A549 (cell line): ENCODE measurements around the gene MTO1. TPM values are rescaled to one million over a fixed set of nuclear protein-coding genes. Genes with fewer than 3 reads are reported as not detected.

ENCODE experiments used
- ATAC-seq, 2 experiments: fragments of 200-7000 bp in 1 of 2; fragments of >200 bp in 1 of 2; cut with Nextera tagmentation in 1 of 2; cut with Tn5 transposase in 1 of 2; 3 replicates each; pipeline versions ENCODE4 v1.8.0 to v1.9.1; 2018 to 2020; ENCODE audit warnings: mild to moderate bottlenecking in 1 of 2, moderate library complexity in 1 of 2
- CTCF ChIA-PET: fragments of 300-600 bp; sonication (Branson Sonifier 250); formaldehyde crosslinking; extraction: SDS; loops from one replicate; lab custom pipeline; 2021; ENCODE audit warnings: antibody characterized with exemption, inconsistent platforms; lab: Yijun Ruan, JAX
- POLR2A ChIA-PET: fragments of 350-600 bp; formaldehyde crosslinking; extraction: SDS; loops from one replicate; lab custom pipeline; 2021; ENCODE audit warnings: antibody characterized with exemption, inconsistent platforms; lab: Yijun Ruan, JAX
- DNase-seq, 2 experiments: peaks; one replicate each; pipeline versions ENCODE4 v3.0.0 to v3.0.0-alpha.2; 2011 to 2016; ENCODE audit warnings: low read depth in 1 of 2, low spot score in 1 of 2
- FAIRE-seq: peaks from 2 replicates; lab custom pipeline; 2011; peaks lifted over from hg19 to GRCh38; lab: Jason Lieb, UNC
- H3K27ac ChIP-seq, 2 experiments: fragments of >200 bp; sonication (Bioruptor Twin); formaldehyde crosslinking; 3 replicates each; pipeline ENCODE4 v1.5.1; 2016 to 2017
- H3K4me1 ChIP-seq: fragments of >200 bp; sonication (Bioruptor Twin); formaldehyde crosslinking; 3 replicates; pipeline ENCODE4 v1.6.1; 2016
- H3K4me2 ChIP-seq: fragments of >200 bp; sonication (Bioruptor Twin); formaldehyde crosslinking; 3 replicates; pipeline ENCODE4 v1.6.1; 2016
- H3K4me3 ChIP-seq: fragments of >200 bp; sonication (Bioruptor Twin); formaldehyde crosslinking; 3 replicates; pipeline ENCODE4 v1.5.1; 2016
- H3K9me3 ChIP-seq: fragments of >200 bp; sonication (Bioruptor Twin); formaldehyde crosslinking; 3 replicates; pipeline ENCODE4 v1.6.1; 2016
- ATOH8 ChIP-seq: fragments of 250-450 bp; sonication (Bioruptor Pico); IDR thresholded peaks from 2 replicates; pipeline ENCODE4 v1.5.0; 2020; ENCODE audit warnings: low read depth, mild to moderate bottlenecking, moderate library complexity
- CBX8 ChIP-seq: fragments of 200-600 bp; sonication (generic); IDR thresholded peaks from 2 replicates; pipeline ENCODE4 v1.6.1; 2016
- CEBPB ChIP-seq, 2 experiments: fragments of >200 bp in 1 of 2; sonication (Bioruptor Twin) in 1 of 2; formaldehyde crosslinking in 1 of 2; IDR thresholded peaks; 2 replicates each; pipeline ENCODE4 v1.6.1; 2012 to 2016
- CHD2 ChIP-seq: fragments of 150-350 bp; IDR thresholded peaks from 2 replicates; pipeline ENCODE4 v1.6.1; 2014; ENCODE audit warnings: low read length; ENCODE audit not compliant: partially characterized antibody
- EHF ChIP-seq: fragments of 250-450 bp; sonication (Bioruptor Pico); IDR thresholded peaks from 2 replicates; pipeline ENCODE4 v1.5.0; 2020; ENCODE audit warnings: mild to moderate bottlenecking
- ESRRA ChIP-seq: fragments of 150-350 bp; IDR thresholded peaks from 2 replicates; pipeline ENCODE4 v1.6.1; 2014; ENCODE audit warnings: mild to moderate bottlenecking, low read length, borderline replicate concordance
- FOSB ChIP-seq: fragments of 250-450 bp; sonication (Bioruptor Pico); IDR thresholded peaks from 2 replicates; pipeline ENCODE4 v1.5.0; 2020; ENCODE audit warnings: mild to moderate bottlenecking, moderate library complexity
- FOXS1 ChIP-seq: fragments of 250-450 bp; sonication (Bioruptor Pico); IDR thresholded peaks from 2 replicates; pipeline ENCODE4 v1.5.0; 2020; ENCODE audit warnings: mild to moderate bottlenecking, moderate library complexity
- HDAC2 ChIP-seq: fragments of 200-600 bp; sonication (generic); IDR thresholded peaks from 2 replicates; pipeline ENCODE4 v1.6.1; 2016
- HOXB5 ChIP-seq: fragments of 250-450 bp; sonication (Bioruptor Pico); IDR thresholded peaks from 2 replicates; pipeline ENCODE4 v1.5.0; 2020; ENCODE audit warnings: mild to moderate bottlenecking, moderate library complexity
- JUN ChIP-seq, 2 experiments: fragments of >200 bp; sonication (Bioruptor Twin); formaldehyde crosslinking; IDR thresholded peaks; 2 replicates in 1 of 2; 3 replicates in 1 of 2; pipeline ENCODE4 v1.6.1; 2016 to 2017
- KDM1A ChIP-seq: fragments of 200-600 bp; sonication (generic); IDR thresholded peaks from 2 replicates; pipeline ENCODE4 v1.6.1; 2016; ENCODE audit warnings: low read depth, mild to moderate bottlenecking
- MAFK ChIP-seq: fragments of 450-650 bp; IDR thresholded peaks from 2 replicates; pipeline ENCODE4 v1.6.1; 2014; ENCODE audit not compliant: partially characterized antibody
- MAZ ChIP-seq: fragments of 150-350 bp; IDR thresholded peaks from 2 replicates; pipeline ENCODE4 v1.6.1; 2014; ENCODE audit warnings: antibody characterized with exemption, low read depth, low read length, borderline replicate concordance
- PHF8 ChIP-seq: fragments of 200-600 bp; sonication (generic); IDR thresholded peaks from 2 replicates; pipeline ENCODE4 v1.6.1; 2016; ENCODE audit warnings: low read depth, mild to moderate bottlenecking, antibody characterized with exemption, moderate library complexity, borderline replicate concordance
- POLR2AphosphoS2 ChIP-seq: conservative IDR thresholded peaks from 2 replicates; pipeline ENCODE4 v1.6.1; 2012; ENCODE audit warnings: low read length, improper control_type of control experiment, inconsistent platforms
- RAD21 ChIP-seq, 2 experiments: fragments of >200 bp in 1 of 2; sonication (Bioruptor Twin) in 1 of 2; formaldehyde crosslinking in 1 of 2; IDR thresholded peaks in 1 of 2; conservative IDR thresholded peaks in 1 of 2; 2 replicates in 1 of 2; 3 replicates in 1 of 2; pipeline ENCODE4 v1.6.1; 2012 to 2018; ENCODE audit warnings: inconsistent platforms in 1 of 2
- RARB ChIP-seq: fragments of 250-450 bp; sonication (Bioruptor Pico); IDR thresholded peaks from 2 replicates; pipeline ENCODE4 v1.8.0; 2021; ENCODE audit warnings: mild to moderate bottlenecking, moderate library complexity
- RCOR1 ChIP-seq: fragments of 150-350 bp; IDR thresholded peaks from 2 replicates; pipeline ENCODE4 v1.6.1; 2014; ENCODE audit warnings: antibody characterized with exemption, low read length, low read depth
- RFX5 ChIP-seq: fragments of 450-650 bp; IDR thresholded peaks from 2 replicates; pipeline ENCODE4 v1.7.1; 2014; ENCODE audit warnings: antibody characterized with exemption, mild to moderate bottlenecking, moderate library complexity
- TFCP2L1 ChIP-seq: fragments of 250-450 bp; sonication (Bioruptor Pico); IDR thresholded peaks from 2 replicates; pipeline ENCODE4 v1.5.0; 2021; ENCODE audit warnings: mild to moderate bottlenecking
- USF2 ChIP-seq: fragments of 450-650 bp; IDR thresholded peaks from 2 replicates; pipeline ENCODE4 v1.6.1; 2014; ENCODE audit warnings: antibody characterized with exemption
- ZC3H11A ChIP-seq: fragments of 450-650 bp; IDR thresholded peaks from 2 replicates; pipeline ENCODE4 v1.6.1; 2014; ENCODE audit warnings: antibody characterized with exemption, mild to moderate bottlenecking
- WGBS: methylation state at CpG from one replicate; pipeline ENCODE4 v1.1.6; 2017; ENCODE audit errors: missing lambda C conversion rate; 5-methylcytosine and 5-hydroxymethylcytosine counted together
- polyA plus RNA-seq, 4 experiments: library from polyadenylated mRNA; depleted of rRNA in 3 of 4; stranded (reverse); fragments of >200 nt; fragmentation: RNase III in 1 of 4; extraction: RNeasy Plus Mini Kit Qiagen cat#74134 plus additional on column Dnase treatment in 1 of 4; gene quantifications; 2 replicates in 3 of 4; 3 replicates in 1 of 4; pipeline ENCODE4 v1.2.3, GENCODE V29; 2011 to 2017
- TF ChIP-seq, protein P1 (sequence below): fragments of 200-600 bp; sonication (generic); IDR thresholded peaks from 2 replicates; pipeline ENCODE4 v1.6.1; 2016; ENCODE audit warnings: antibody characterized with exemption, mild to moderate bottlenecking, moderate library complexity
- TF ChIP-seq, protein P2 (sequence below): fragments of 150-350 bp; IDR thresholded peaks from 2 replicates; pipeline ENCODE4 v1.6.1; 2014; ENCODE audit warnings: low read depth, mild to moderate bottlenecking, low read length

The MTO1 gene
- polyA plus RNA-seq, 2 of the 4 experiments (the other 2 are of a cell fraction), result 12.8 to 19.9 TPM

DNA sequence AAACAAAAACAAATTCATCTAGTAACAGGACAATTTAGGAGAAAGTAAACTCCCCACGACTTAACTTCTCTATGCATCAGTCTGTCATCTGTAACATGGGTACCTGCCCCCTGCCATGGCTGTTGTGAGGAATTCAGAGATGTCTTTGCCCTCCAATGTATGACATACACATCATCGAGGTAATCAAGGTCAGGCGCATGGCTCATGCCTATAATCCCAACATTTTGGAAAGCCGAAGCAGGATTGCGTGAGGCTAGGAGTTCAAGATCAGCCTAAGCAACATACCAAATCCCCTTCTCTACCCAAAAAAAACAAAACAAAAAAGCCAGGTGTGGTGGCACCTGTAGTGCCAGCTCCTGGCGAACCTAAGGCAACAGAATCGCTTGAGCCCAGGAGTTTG lies 50.3 kb downstream of the MTO1 start:
- CTCF ChIA-PET, result interaction anchor here (0.6 to 4.6 kb wide), 2 partner anchors 61 to 99 kb away, joined by 3 to 34 read pairs; no protein-coding TSS in a partner anchor
- TF ChIP-seq CEBPB (IDR thresholded peaks at IDR 0.05) (no peak), FOXS1 (no peak), EHF (CRISPR knock-in tag) (no peak), USF2 (no peak), POLR2AphosphoS2 (peak; percentile 93), RCOR1 (no peak), TFCP2L1 (CRISPR knock-in tag) (peak; percentile 85), JUN (IDR thresholded peaks at IDR 0.05) (no peak), RARB (CRISPR knock-in tag) (peak; percentile 71; the same call in 1 of the 2 replicates), HDAC2 (no peak), FOSB (CRISPR knock-in tag) (0 out of 2 replicates have a peak, but pooled peaks have one; percentile 38)
- TF ChIP-seq, protein P1, sequence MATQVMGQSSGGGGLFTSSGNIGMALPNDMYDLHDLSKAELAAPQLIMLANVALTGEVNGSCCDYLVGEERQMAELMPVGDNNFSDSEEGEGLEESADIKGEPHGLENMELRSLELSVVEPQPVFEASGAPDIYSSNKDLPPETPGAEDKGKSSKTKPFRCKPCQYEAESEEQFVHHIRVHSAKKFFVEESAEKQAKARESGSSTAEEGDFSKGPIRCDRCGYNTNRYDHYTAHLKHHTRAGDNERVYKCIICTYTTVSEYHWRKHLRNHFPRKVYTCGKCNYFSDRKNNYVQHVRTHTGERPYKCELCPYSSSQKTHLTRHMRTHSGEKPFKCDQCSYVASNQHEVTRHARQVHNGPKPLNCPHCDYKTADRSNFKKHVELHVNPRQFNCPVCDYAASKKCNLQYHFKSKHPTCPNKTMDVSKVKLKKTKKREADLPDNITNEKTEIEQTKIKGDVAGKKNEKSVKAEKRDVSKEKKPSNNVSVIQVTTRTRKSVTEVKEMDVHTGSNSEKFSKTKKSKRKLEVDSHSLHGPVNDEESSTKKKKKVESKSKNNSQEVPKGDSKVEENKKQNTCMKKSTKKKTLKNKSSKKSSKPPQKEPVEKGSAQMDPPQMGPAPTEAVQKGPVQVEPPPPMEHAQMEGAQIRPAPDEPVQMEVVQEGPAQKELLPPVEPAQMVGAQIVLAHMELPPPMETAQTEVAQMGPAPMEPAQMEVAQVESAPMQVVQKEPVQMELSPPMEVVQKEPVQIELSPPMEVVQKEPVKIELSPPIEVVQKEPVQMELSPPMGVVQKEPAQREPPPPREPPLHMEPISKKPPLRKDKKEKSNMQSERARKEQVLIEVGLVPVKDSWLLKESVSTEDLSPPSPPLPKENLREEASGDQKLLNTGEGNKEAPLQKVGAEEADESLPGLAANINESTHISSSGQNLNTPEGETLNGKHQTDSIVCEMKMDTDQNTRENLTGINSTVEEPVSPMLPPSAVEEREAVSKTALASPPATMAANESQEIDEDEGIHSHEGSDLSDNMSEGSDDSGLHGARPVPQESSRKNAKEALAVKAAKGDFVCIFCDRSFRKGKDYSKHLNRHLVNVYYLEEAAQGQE, result no peak
- ATAC-seq (peak; percentile 10 to 22; a peak in 5 of 6 replicates), FAIRE-seq (no peak), DNase-seq (no peak)
- H3K4me2 ChIP-seq, result no peak overlapping the region
- H3K4me1 ChIP-seq, result peaks cover 22% of the 10 kb centered on the region
- no peak overlapping the region for H3K27ac ChIP-seq
- WGBS, result 91% methylated on average over 7 of the region's 7 CpGs
- no peak overlapping the region for H3K4me3 ChIP-seq
- POLR2A ChIA-PET, result interaction anchor here (1.5 to 4.1 kb wide), 2 partner anchors 9 to 69 kb away, joined by 5 to 34 read pairs; partner anchors contain the start of gene EEF1A1
- H3K9me3 ChIP-seq, result no peaks in the 10 kb centered on the region

- H3K27ac ChIP-seq, result no peak overlapping the region
- no peaks in the 10 kb centered on the region for H3K9me3 ChIP-seq
- peaks cover 27% of the 10 kb centered on the region for H3K4me1 ChIP-seq
- POLR2A ChIA-PET, result interaction anchor here (1.2 to 4.1 kb wide), 9 partner anchors 13 to 140 kb away, joined by 3 to 34 read pairs (median 5); partner anchors contain the start of genes MTO1 and SLC17A5
- CTCF ChIA-PET, result interaction anchor here (0.9 to 4.6 kb wide), 4 partner anchors 18 to 219 kb away, joined by 3 to 34 read pairs (median 4); no protein-coding TSS in a partner anchor
- 64% methylated on average over 3 of the region's 3 CpGs for WGBS
- ATAC-seq (peak in 1 of 2 experiments; percentile 12; a peak in 2 of 6 replicates), FAIRE-seq (no peak), DNase-seq (peak in 1 of 2 experiments; percentile 20)
- 0 out of 2 replicates have a peak, but pooled peaks have one; percentile 69 for TF ChIP-seq POLR2AphosphoS2
- TF ChIP-seq, protein P2, sequence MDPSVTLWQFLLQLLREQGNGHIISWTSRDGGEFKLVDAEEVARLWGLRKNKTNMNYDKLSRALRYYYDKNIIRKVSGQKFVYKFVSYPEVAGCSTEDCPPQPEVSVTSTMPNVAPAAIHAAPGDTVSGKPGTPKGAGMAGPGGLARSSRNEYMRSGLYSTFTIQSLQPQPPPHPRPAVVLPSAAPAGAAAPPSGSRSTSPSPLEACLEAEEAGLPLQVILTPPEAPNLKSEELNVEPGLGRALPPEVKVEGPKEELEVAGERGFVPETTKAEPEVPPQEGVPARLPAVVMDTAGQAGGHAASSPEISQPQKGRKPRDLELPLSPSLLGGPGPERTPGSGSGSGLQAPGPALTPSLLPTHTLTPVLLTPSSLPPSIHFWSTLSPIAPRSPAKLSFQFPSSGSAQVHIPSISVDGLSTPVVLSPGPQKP, result no peak
- no peak for TF ChIP-seq RAD21 (conservative IDR thresholded peaks at IDR 0.05 in 1 of 2, IDR thresholded peaks at IDR 0.05 in 1 of 2)
- TF ChIP-seq MAFK, result no peak
- TF ChIP-seq ZC3H11A, result no peak
- no peak for TF ChIP-seq ESRRA
- TF ChIP-seq HOXB5, result 0 out of 2 replicates have a peak, but pooled peaks have one; percentile 13
- no peak for TF ChIP-seq CBX8
- TF ChIP-seq MAZ, result no peak
- no peak for TF ChIP-seq RARB (CRISPR knock-in tag)
- TF ChIP-seq RFX5, result no peak
- no peak for TF ChIP-seq CHD2
- no peak for TF ChIP-seq ATOH8 (CRISPR knock-in tag)
- no peak for TF ChIP-seq USF2
- TF ChIP-seq PHF8, result no peak
- TF ChIP-seq KDM1A, result no peak
- H3K4me3 ChIP-seq, result no peak overlapping the region
- H3K4me2 ChIP-seq, result no peak overlapping the region
Measured at GRCh38 chr6:73513496-73513854, 51.9 kb downstream of the MTO1 start.
